HG02571 (cell line): ENCODE measurements around the gene HES6.

Source experiments
- ATAC-seq: cut with Tn5 transposase; IDR thresholded peaks from one replicate; pipeline ENCODE4 v1.9.1; 2021; ENCODE audit warnings: mild to moderate bottlenecking, moderate library complexity; ENCODE audit not compliant: unreplicated experiment

HES6 gene

GRCh38 chr2:238202326-238203093 lies 37.3 kb downstream of the HES6 start:
- ATAC-seq: no peak

- no peak for ATAC-seq
Observed at GRCh38 chr2:238190445-238190844, 49.4 kb downstream of the HES6 start.
